PC-9 (cell line): ENCODE results near the gene RNF125.

Experiments used
- CTCF ChIP-seq: fragments of 200-600 bp; sonication (generic); conservative IDR thresholded peaks from 2 replicates; pipeline ENCODE4 v1.6.1; 2017; ENCODE audit warnings: mixed run types, antibody characterized with exemption, mild to moderate bottlenecking, moderate library complexity
- EZH2 ChIP-seq: fragments of 200-600 bp; sonication (generic); IDR thresholded peaks from 2 replicates; pipeline ENCODE4 v1.8.0; 2017; ENCODE audit warnings: antibody characterized with exemption, low read depth

GRCh38 chr18:32112826-32113225 lies 94.2 kb downstream of the RNF125 start:
- TF ChIP-seq CTCF: no peak
- TF ChIP-seq EZH2: no peak
